Gastroesophageal sphincter (tissue), 3 donors: ENCODE results near the gene DMD.

Source experiments
- POLR2AphosphoS5 ChIP-seq: sonication (generic); formaldehyde crosslinking; IDR thresholded peaks from one replicate; pipeline ENCODE4 v1.6.1; 2017; ENCODE audit warnings: antibody characterized with exemption
- TF ChIP-seq, protein P1 (sequence below), 4 experiments: fragments of 200-600 bp in 2 of 4; fragments of 450-650 bp in 2 of 4; sonication (generic) in 1 of 4; IDR thresholded peaks; one replicate each; pipeline ENCODE4 v1.5.1; 2017 to 2019; ENCODE audit warnings: antibody characterized with exemption in 4 of 4, mild to moderate bottlenecking in 2 of 4, moderate library complexity in 2 of 4

DNA sequence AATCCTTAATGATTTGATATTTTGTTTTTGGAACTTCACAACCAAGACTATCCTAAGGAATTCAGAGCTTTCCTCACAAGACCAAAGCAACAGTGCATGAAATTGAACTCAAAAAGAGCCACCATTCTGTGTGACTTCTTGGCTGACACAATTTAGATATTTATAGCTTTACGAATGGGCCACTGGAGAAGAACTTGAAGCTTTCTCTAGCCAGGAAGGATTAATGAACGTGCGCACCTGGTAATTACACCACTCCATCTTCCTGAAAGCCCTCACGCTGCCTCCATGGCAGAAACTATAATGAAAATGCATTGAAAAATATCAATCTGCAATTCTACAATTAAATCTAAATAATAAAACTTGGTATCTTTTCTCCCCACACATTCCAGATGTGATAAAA lies 1057.8 kb downstream of the DMD start:
- TF ChIP-seq, protein P1, sequence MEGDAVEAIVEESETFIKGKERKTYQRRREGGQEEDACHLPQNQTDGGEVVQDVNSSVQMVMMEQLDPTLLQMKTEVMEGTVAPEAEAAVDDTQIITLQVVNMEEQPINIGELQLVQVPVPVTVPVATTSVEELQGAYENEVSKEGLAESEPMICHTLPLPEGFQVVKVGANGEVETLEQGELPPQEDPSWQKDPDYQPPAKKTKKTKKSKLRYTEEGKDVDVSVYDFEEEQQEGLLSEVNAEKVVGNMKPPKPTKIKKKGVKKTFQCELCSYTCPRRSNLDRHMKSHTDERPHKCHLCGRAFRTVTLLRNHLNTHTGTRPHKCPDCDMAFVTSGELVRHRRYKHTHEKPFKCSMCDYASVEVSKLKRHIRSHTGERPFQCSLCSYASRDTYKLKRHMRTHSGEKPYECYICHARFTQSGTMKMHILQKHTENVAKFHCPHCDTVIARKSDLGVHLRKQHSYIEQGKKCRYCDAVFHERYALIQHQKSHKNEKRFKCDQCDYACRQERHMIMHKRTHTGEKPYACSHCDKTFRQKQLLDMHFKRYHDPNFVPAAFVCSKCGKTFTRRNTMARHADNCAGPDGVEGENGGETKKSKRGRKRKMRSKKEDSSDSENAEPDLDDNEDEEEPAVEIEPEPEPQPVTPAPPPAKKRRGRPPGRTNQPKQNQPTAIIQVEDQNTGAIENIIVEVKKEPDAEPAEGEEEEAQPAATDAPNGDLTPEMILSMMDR (IDR thresholded peaks at IDR 0.05): no peak
- TF ChIP-seq POLR2AphosphoS5: no peak
